Heart right ventricle (tissue), 16 donors: ENCODE results near the gene NUDT16L1. TPM values are rescaled to one million over a fixed set of nuclear protein-coding genes. Genes with fewer than 3 reads are reported as not detected.

ENCODE experiments used
- ATAC-seq, 8 donors: fragments of 200-7000 bp; cut with Tn5 transposase; one replicate each; pipeline ENCODE4 v1.9.1; 2020; ENCODE audit warnings: mild to moderate bottlenecking in 8 of 8, moderate library complexity in 8 of 8, moderate number of reproducible peaks in 1 of 8
- DNase-seq, 2 donors: peaks; one replicate each; pipeline ENCODE4 v3.0.0-alpha.2; 2020
- H3K27ac ChIP-seq, 10 donors: fragments of 200-600 bp; sonication (generic) in 2 of 10; one replicate each; pipeline versions ENCODE4 v1.5.0 to v1.8.0; 2020 to 2022; ENCODE audit warnings: mild to moderate bottlenecking in 3 of 10
- H3K27me3 ChIP-seq, 7 donors: fragments of 200-600 bp; one replicate each; pipeline ENCODE4 v1.8.0; 2021 to 2022; ENCODE audit warnings: mild to moderate bottlenecking in 2 of 7
- H3K36me3 ChIP-seq, 9 donors: fragments of 200-600 bp; sonication (generic) in 1 of 9; one replicate each; pipeline versions ENCODE4 v1.5.0 to v1.8.0; 2020 to 2022; ENCODE audit warnings: mild to moderate bottlenecking in 2 of 9
- H3K4me1 ChIP-seq, 9 donors: fragments of 200-600 bp; sonication (generic) in 1 of 9; one replicate each; pipeline versions ENCODE4 v1.5.0 to v1.8.0; 2020 to 2022; ENCODE audit warnings: mild to moderate bottlenecking in 4 of 9
- H3K4me3 ChIP-seq, 10 donors: fragments of 200-600 bp; sonication (generic) in 2 of 10; one replicate each; pipeline versions ENCODE4 v1.5.0 to v1.8.0; 2020 to 2022; ENCODE audit warnings: mild to moderate bottlenecking in 7 of 10, moderate library complexity in 2 of 10
- H3K9me3 ChIP-seq, 11 donors: fragments of 200-600 bp in 10 of 11; sonication (generic) in 2 of 11; one replicate each; pipeline versions ENCODE4 v1.5.0 to v1.8.0; 2013 to 2022; ENCODE audit warnings: mild to moderate bottlenecking in 2 of 11, control low read depth in 1 of 11, moderate library complexity in 1 of 11
- WGBS, 2 donors: extraction: QIAGEN DNeasy Blood & Tissue Kit; methylation state at CpG; one replicate each; pipeline ENCODE4 v1.1.7; 2013; ENCODE audit warnings: inconsistent platforms in 1 of 2; 5-methylcytosine and 5-hydroxymethylcytosine counted together
- intact Hi-C, 10 donors: fragments of 100-400 bp; cut with DNase I; formaldehyde crosslinking; loops; one replicate each; pipeline versions ENCODE4 v1.11.1 to v1.14.2; 2022
- polyA plus RNA-seq, 2 donors: library from polyadenylated mRNA; stranded (reverse); fragments of 200-250 nt; gene quantifications; one replicate each; pipeline ENCODE4 v1.2.3, GENCODE V29; 2013
- total RNA-seq, 10 donors: library from RNA; stranded (reverse); fragmentation: NEBNext Ultra II Directional in 3 of 10; extraction: Animal tissue kit (Norgen Biotek cat#: 25700) in 3 of 10; gene quantifications; one replicate each; pipeline versions ENCODE4 v1.2.1 to v1.2.4, GENCODE V29; 2021 to 2023
- TF ChIP-seq, protein P1 (sequence below), 9 donors: fragments of 200-600 bp; sonication (generic) in 2 of 9; IDR thresholded peaks; one replicate each; pipeline versions ENCODE4 v1.5.0 to v1.8.0; 2021 to 2022; ENCODE audit warnings: antibody characterized with exemption in 9 of 9, mild to moderate bottlenecking in 5 of 9, moderate library complexity in 1 of 9
- donor health status: Arrhythmogenic right ventricular cardiomyopathy.
- donor health status: ischemic (EF 13 %, LVEDD 7.1; RV severe dilation, severe dysfunction).
- donor health status: healthy with polysubstance abuse.
- donor health status: DM: no; HTN: yes; CAD: no.
- donor health status: DM: no; HTN: no; CAD: no.
- donor health status: ischemic (EF 25% LVEDD 6.9; RV normal size, moderate dysfunction).
- donor health status: ischemic (EF 25% LVEDD 5.7; RV mildly dilated, moderate dysfunction).
- donor health status: healthy.
- donor health status: DM: yes; HTN: yes; CAD: no.
- donor health status: Ischemic cardiomyopathy.
- donor health status: ischemic (EF 35%, LVEDD 5.7; RV mildly dilated, moderate dysfunction).
- donor health status: nonischemic (EF 11% LVEDD 7.7; RV severe dilation, severe dysfunction).
- donor health status: DM: yes; HTN: yes; CAD: no.
- donor health status: PGD.
- donor health status: ischemic (EF 29% LVEDD 5.4; RV normal size, mild dysfunction).
- donor health status: nonischemic (EF 23%, LVEDD 6.1; RV moderate dilation, normal function).

Gene NUDT16L1
- total and polyA plus RNA-seq, 12 donors, result 25.4 to 65.7 (median 47.0) TPM

- Histone ChIP-seq H3K27ac (no peak overlapping the region), H3K27me3 (no peaks in the 10 kb centered on the region), H3K36me3 (peaks cover 0 to 99% (median 39%) of the 10 kb centered on the region in 9 donors), H3K9me3 (no peaks in the 10 kb centered on the region), H3K4me1 (peaks cover 0 to 12% (median 2%) of the 10 kb centered on the region in 9 donors), H3K4me3 (no peak overlapping the region)
- TF ChIP-seq, protein P1, sequence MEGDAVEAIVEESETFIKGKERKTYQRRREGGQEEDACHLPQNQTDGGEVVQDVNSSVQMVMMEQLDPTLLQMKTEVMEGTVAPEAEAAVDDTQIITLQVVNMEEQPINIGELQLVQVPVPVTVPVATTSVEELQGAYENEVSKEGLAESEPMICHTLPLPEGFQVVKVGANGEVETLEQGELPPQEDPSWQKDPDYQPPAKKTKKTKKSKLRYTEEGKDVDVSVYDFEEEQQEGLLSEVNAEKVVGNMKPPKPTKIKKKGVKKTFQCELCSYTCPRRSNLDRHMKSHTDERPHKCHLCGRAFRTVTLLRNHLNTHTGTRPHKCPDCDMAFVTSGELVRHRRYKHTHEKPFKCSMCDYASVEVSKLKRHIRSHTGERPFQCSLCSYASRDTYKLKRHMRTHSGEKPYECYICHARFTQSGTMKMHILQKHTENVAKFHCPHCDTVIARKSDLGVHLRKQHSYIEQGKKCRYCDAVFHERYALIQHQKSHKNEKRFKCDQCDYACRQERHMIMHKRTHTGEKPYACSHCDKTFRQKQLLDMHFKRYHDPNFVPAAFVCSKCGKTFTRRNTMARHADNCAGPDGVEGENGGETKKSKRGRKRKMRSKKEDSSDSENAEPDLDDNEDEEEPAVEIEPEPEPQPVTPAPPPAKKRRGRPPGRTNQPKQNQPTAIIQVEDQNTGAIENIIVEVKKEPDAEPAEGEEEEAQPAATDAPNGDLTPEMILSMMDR (IDR thresholded peaks at IDR 0.05), result no peak
- peak in 1 of 8 donors; percentile 4 for ATAC-seq
- intact Hi-C loops, result no loop called here
- WGBS, 2 donors, result 90 to 92% methylated on average over 17 of the region's 17 CpGs
- DNase-seq, result no peak
Measured at GRCh38 chr16:4701791-4702465, 8.6 kb downstream of the NUDT16L1 start.

DNA sequence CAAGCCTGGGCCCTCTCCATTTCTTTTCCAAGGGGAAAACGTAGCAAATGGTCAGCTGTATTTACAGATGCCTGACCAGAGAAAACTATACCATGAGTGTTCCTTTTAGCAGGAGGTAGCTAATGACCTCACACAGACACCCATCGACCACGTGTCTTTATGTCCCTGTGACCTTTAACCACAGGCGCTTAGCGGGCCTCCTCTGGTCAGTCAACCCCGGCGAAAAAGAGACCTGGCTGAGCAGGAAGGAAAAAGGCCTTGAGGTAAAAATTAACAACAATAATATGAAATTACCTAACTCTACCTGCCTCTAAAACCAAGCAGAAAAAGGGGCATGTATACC is 9.1 kb downstream of the NUDT16L1 start:
- Histone ChIP-seq H3K27me3 (no peaks in the 10 kb centered on the region), H3K4me3 (no peak overlapping the region), H3K36me3 (peaks cover 0 to 100% (median 37%) of the 10 kb centered on the region in 9 donors), H3K9me3 (no peaks in the 10 kb centered on the region), H3K4me1 (peaks cover 0 to 12% (median 0%) of the 10 kb centered on the region in 9 donors), H3K27ac (no peak overlapping the region)
- TF ChIP-seq, protein P1 (IDR thresholded peaks at IDR 0.05), result no peak
- no peak for DNase-seq
- ATAC-seq, result no peak
- WGBS, 2 donors, result 89 to 93% methylated on average over 7 of the region's 7 CpGs
- intact Hi-C loops, result no loop called here

DNA sequence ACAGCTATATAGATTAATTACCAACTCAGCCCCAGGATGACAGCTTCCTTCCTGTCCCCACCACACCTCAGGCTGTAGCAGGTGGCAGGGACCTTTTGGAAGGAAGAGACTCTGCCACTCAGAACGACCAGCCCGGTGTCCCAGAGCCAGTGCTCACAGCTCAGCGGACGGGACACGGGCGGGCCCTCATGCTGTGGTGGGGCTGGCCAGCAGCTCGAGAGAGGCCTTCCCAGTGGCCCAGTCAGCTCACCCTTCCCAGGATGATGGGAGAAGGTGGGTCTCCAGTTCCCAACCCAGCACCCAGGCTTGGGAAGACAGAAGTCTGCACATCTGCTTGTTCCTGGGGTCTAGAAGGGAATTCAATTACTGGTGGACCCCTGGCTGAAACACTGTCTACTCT is 10.5 kb downstream of the NUDT16L1 start:
- Histone ChIP-seq H3K27me3 (no peaks in the 10 kb centered on the region), H3K4me3 (no peak overlapping the region), H3K4me1 (peaks cover 0 to 12% (median 0%) of the 10 kb centered on the region in 9 donors), H3K36me3 (peaks cover 0 to 95% (median 39%) of the 10 kb centered on the region in 9 donors), H3K27ac (no peak overlapping the region), H3K9me3 (no peaks in the 10 kb centered on the region)
- DNase-seq (no peak), ATAC-seq (no peak)
- TF ChIP-seq, protein P1 (IDR thresholded peaks at IDR 0.05), result no peak
- 86 to 90% methylated on average over 7 of the region's 7 CpGs for WGBS, 2 donors
- intact Hi-C loops, result no loop called here

- Histone ChIP-seq H3K36me3 (peaks cover 0 to 92% (median 38%) of the 10 kb centered on the region in 9 donors), H3K27ac (no peak overlapping the region), H3K4me3 (no peak overlapping the region), H3K4me1 (peaks cover 0 to 12% (median 0%) of the 10 kb centered on the region in 9 donors), H3K9me3 (no peaks in the 10 kb centered on the region), H3K27me3 (no peaks in the 10 kb centered on the region)
- WGBS, 2 donors, result 93 to 94% methylated on average over 8 of the region's 8 CpGs
- DNase-seq (no peak), ATAC-seq (no peak)
- intact Hi-C loops, result no loop called here
- TF ChIP-seq, protein P1 (IDR thresholded peaks at IDR 0.05), result no peak
Measured at GRCh38 chr16:4704491-4704890, 11.1 kb downstream of the NUDT16L1 start.
